Cerebellar cortex (tissue), 1 donor: ENCODE measurements around the gene GJA3.

Source experiments
- DNase-seq: peaks from one replicate; pipeline ENCODE4 v3.0.0-alpha.2; 2015; ENCODE audit warnings: low spot score

The GJA3 gene

GRCh38 chr13:20128459-20128931 lies 32.4 kb downstream of the GJA3 start:
- DNase-seq = no peak

GRCh38 chr13:20127562-20128458 lies 33.0 kb downstream of the GJA3 start:
- no peak for DNase-seq

GRCh38 chr13:20127262-20127561 lies 33.6 kb downstream of the GJA3 start:
- no peak for DNase-seq

- no peak for DNase-seq
These were observed 34.2 kb downstream of the GJA3 start for GRCh38 chr13:20126541-20127261.

GRCh38 chr13:20125783-20126165 lies 35.1 kb downstream of the GJA3 start:
- DNase-seq = no peak

- DNase-seq = no peak
These were observed 35.6 kb downstream of the GJA3 start for GRCh38 chr13:20125129-20125782.

- DNase-seq = no peak
These were observed 36.5 kb downstream of the GJA3 start for GRCh38 chr13:20124303-20124702.

GRCh38 chr13:20121159-20121525 lies 39.7 kb downstream of the GJA3 start:
- no peak for DNase-seq

GRCh38 chr13:20119960-20120359 lies 40.9 kb downstream of the GJA3 start:
- no peak for DNase-seq

GRCh38 chr13:20118268-20119140 lies 42.3 kb downstream of the GJA3 start:
- DNase-seq = peak; percentile 40

- no peak for DNase-seq
These were observed 44.6 kb downstream of the GJA3 start for GRCh38 chr13:20116213-20116612.

GRCh38 chr13:20114066-20114610 lies 46.7 kb downstream of the GJA3 start:
- DNase-seq = no peak

GRCh38 chr13:20109037-20109436 lies 51.8 kb downstream of the GJA3 start:
- no peak for DNase-seq

- no peak for DNase-seq
These were observed 54.1 kb downstream of the GJA3 start for GRCh38 chr13:20106742-20107141.

- DNase-seq = no peak
These were observed 55.6 kb downstream of the GJA3 start for GRCh38 chr13:20105161-20105689.

- no peak for DNase-seq
These were observed 58.2 kb downstream of the GJA3 start for GRCh38 chr13:20102525-20103180.

- no peak for DNase-seq
These were observed 59.2 kb downstream of the GJA3 start for GRCh38 chr13:20101467-20102316.

GRCh38 chr13:20099319-20099718 lies 61.5 kb downstream of the GJA3 start:
- DNase-seq = no peak

GRCh38 chr13:20093951-20094350 lies 66.9 kb downstream of the GJA3 start:
- DNase-seq = no peak

GRCh38 chr13:20090349-20090748 lies 70.5 kb downstream of the GJA3 start:
- DNase-seq = no peak
